Dermis microvascular lymphatic vessel endothelial cell (primary cell): Measurements from ENCODE around the gene LMBRD2. TPM values are rescaled to one million over a fixed set of nuclear protein-coding genes. Genes with fewer than 3 reads are reported as not detected.

Experiments
- DNase-seq, 2 donors: peaks; one replicate each; pipeline versions ENCODE4 v3.0.0 to v3.0.0-alpha.2; 2010; ENCODE audit warnings: low read depth in 2 of 2
- total RNA-seq: library from RNA; depleted of rRNA; stranded (reverse); fragments of >200 nt; gene quantifications from 2 replicates; pipeline ENCODE4 v1.2.1, GENCODE V29; 2014

The LMBRD2 gene
- total RNA-seq, 1 donor from 2014 or later, result 5.8 TPM

DNA sequence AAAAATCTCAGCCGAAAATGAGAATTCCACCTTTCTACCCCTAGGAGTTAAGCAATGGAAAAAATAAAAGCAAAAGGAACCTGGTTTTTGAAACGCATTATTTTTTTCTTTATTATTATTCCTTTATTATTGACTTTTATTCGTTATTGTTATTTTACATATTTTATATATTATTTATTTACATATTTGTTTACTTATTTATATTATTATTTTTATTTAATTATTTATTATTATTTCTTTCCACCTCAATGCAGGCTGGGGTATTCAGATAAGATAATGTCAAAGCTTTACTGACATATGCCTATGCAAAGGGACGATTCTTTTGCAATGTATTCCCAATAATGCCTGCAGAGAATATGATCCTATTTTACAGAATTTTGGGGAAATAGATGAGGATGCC is 101.7 kb downstream of the LMBRD2 start:
- no peak for DNase-seq

Other genes with a start within 250 kb of the LMBRD2 start
- gene CAPSL, start 213.3 kb downstream of the LMBRD2 start, total RNA-seq, result not detected in 2 replicates
- gene UGT3A1, start 160.5 kb downstream of the LMBRD2 start, total RNA-seq, result not detected in 2 replicates
- not detected in 2 replicates for gene UGT3A2, start 85.0 kb downstream of the LMBRD2 start, total RNA-seq
- gene SKP2, start 224 bp upstream of the LMBRD2 start, total RNA-seq, result 17.7 and 22.5 TPM in 2 replicates
- gene NADK2, start 90.0 kb upstream of the LMBRD2 start, total RNA-seq, result 15.4 and 26.2 TPM in 2 replicates
- gene RANBP3L, start 150.0 kb upstream of the LMBRD2 start, total RNA-seq, result under 0.01 and 0.13 TPM in 2 replicates